GM19468 (cell line): ENCODE data around the gene FRMPD4.

ENCODE experiments used
- ATAC-seq: cut with Tn5 transposase; IDR thresholded peaks from one replicate; pipeline ENCODE4 v1.9.1; 2021; ENCODE audit warnings: mild to moderate bottlenecking, moderate library complexity, moderate number of reproducible peaks; ENCODE audit not compliant: unreplicated experiment; ENCODE audit errors: extremely low read depth

Gene FRMPD4

GRCh38 chrX:12352922-12353321 lies 214.6 kb downstream of the FRMPD4 start:
- ATAC-seq: no peak

GRCh38 chrX:12360383-12360782 lies 222.1 kb downstream of the FRMPD4 start:
- ATAC-seq: no peak

GRCh38 chrX:12360986-12361598 lies 222.8 kb downstream of the FRMPD4 start:
- ATAC-seq: no peak

GRCh38 chrX:12363216-12363615 lies 224.9 kb downstream of the FRMPD4 start:
- no peak for ATAC-seq

GRCh38 chrX:12366440-12366839 lies 228.2 kb downstream of the FRMPD4 start:
- ATAC-seq: no peak

GRCh38 chrX:12367254-12367653 lies 229.0 kb downstream of the FRMPD4 start:
- no peak for ATAC-seq

GRCh38 chrX:12370497-12370986 lies 232.3 kb downstream of the FRMPD4 start:
- ATAC-seq: no peak

GRCh38 chrX:12372111-12372510 lies 233.8 kb downstream of the FRMPD4 start:
- ATAC-seq: no peak

GRCh38 chrX:12374286-12374685 lies 236.0 kb downstream of the FRMPD4 start:
- no peak for ATAC-seq

- no peak for ATAC-seq
Observed at GRCh38 chrX:12378253-12378652, 240.0 kb downstream of the FRMPD4 start.

GRCh38 chrX:12378706-12379105 lies 240.4 kb downstream of the FRMPD4 start:
- no peak for ATAC-seq

GRCh38 chrX:12379671-12380070 lies 241.4 kb downstream of the FRMPD4 start:
- no peak for ATAC-seq

GRCh38 chrX:12383196-12383595 lies 244.9 kb downstream of the FRMPD4 start:
- ATAC-seq: no peak

GRCh38 chrX:12390301-12390700 lies 252.0 kb downstream of the FRMPD4 start:
- no peak for ATAC-seq

GRCh38 chrX:12396584-12396983 lies 258.3 kb downstream of the FRMPD4 start:
- ATAC-seq: no peak

- no peak for ATAC-seq
Observed at GRCh38 chrX:12400218-12400617, 261.9 kb downstream of the FRMPD4 start.

GRCh38 chrX:12401252-12401651 lies 263.0 kb downstream of the FRMPD4 start:
- no peak for ATAC-seq

- ATAC-seq: no peak
Observed at GRCh38 chrX:12403474-12404082, 265.3 kb downstream of the FRMPD4 start.

- ATAC-seq: no peak
Observed at GRCh38 chrX:12405306-12405705, 267.0 kb downstream of the FRMPD4 start.

- ATAC-seq: no peak
Observed at GRCh38 chrX:12410523-12410922, 272.2 kb downstream of the FRMPD4 start.

GRCh38 chrX:12411831-12412230 lies 273.6 kb downstream of the FRMPD4 start:
- no peak for ATAC-seq

- ATAC-seq: no peak
Observed at GRCh38 chrX:12412561-12412960, 274.3 kb downstream of the FRMPD4 start.
